ENCODE data around the gene IL15RA. TPM values are rescaled to one million over a fixed set of nuclear protein-coding genes. Genes with fewer than 3 reads are reported as not detected.

IL15RA gene
- total and polyA plus RNA-seq, 12 donors = 2.8 to 55.8 (median 10.0) TPM

DNA sequence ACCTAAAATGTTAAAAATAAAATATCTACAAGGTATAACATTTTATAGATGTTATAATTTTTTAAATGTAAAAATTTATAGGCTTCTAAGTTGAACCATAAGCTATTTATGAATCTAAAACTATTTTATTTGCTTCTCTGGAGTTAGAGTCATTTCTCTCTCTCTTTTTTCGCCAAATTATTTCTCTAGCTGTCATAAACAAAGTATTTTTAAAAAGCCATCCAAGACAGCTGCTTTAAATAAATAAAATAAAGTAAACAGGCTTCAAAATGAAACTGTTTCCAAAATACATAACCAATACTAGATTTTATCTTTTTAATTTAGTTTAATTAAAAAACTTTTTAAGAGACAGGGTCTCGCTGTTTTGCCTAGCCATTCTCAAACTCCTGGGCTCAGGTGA, 12.4 kb upstream of the IL15RA start:
- intact Hi-C loops (cut with DNase I) = no loop called here
- H3K27ac ChIP-seq = no peak overlapping the region
- no peak for TF ChIP-seq CTCF (IDR thresholded peaks at IDR 0.05)

GRCh38 chr10:5988336-5988920, 11.1 kb upstream of the IL15RA start:
- no peak overlapping the region for H3K27ac ChIP-seq
- intact Hi-C loops (cut with DNase I) = no loop called here
- H3K36me3 ChIP-seq (replicated peaks in 1 of 2) = no peaks in the 10 kb centered on the region
- no peak for TF ChIP-seq POLR2A (IDR thresholded peaks at IDR 0.05)
- no peak for TF ChIP-seq CTCF (IDR thresholded peaks at IDR 0.05)
- peaks cover 0 to 6% (median 4%) of the 10 kb centered on the region in 3 donors for H3K9me3 ChIP-seq (replicated peaks in 1 of 3)
- no peak for DNase-seq
- H3K4me1 ChIP-seq (replicated peaks in 1 of 2) = peaks cover 0 to 3% of the 10 kb centered on the region in 2 donors
- H3K4me3 ChIP-seq = no peak overlapping the region
- no peaks in the 10 kb centered on the region for H3K27me3 ChIP-seq
- WGBS, 4 donors = 93 to 94% (median 94%) methylated on average over 10 of the region's 10 CpGs

More for the DNA sequence above, 12.4 kb upstream of the IL15RA start:
- Histone ChIP-seq H3K4me3 (no peak overlapping the region), H3K9me3 (replicated peaks in 1 of 3) (peaks cover 0 to 6% (median 4%) of the 10 kb centered on the region in 3 donors), H3K27me3 (no peaks in the 10 kb centered on the region), H3K4me1 (replicated peaks in 1 of 2) (no peaks in the 10 kb centered on the region), H3K36me3 (replicated peaks in 1 of 2) (no peaks in the 10 kb centered on the region)
- no peak for DNase-seq
- WGBS, 4 donors = 82 to 94% (median 85%) methylated on average over 2 of the region's 2 CpGs

- no peak overlapping the region for H3K4me3 ChIP-seq
- H3K4me1 ChIP-seq (replicated peaks in 1 of 2) = peaks cover 0 to 3% of the 10 kb centered on the region in 2 donors
- H3K9me3 ChIP-seq (replicated peaks in 1 of 3) = peaks cover 0 to 6% (median under 1%) of the 10 kb centered on the region in 3 donors
- no peaks in the 10 kb centered on the region for H3K36me3 ChIP-seq (replicated peaks in 1 of 2)
- 65 to 77% (median 73%) methylated on average over 4 of the region's 4 CpGs for WGBS, 4 donors
- intact Hi-C loops (cut with DNase I) = no loop called here
- no peak overlapping the region for H3K27ac ChIP-seq
- DNase-seq = no peak
- TF ChIP-seq CTCF (IDR thresholded peaks at IDR 0.05) = no peak
- no peak for TF ChIP-seq POLR2A (IDR thresholded peaks at IDR 0.05)
- H3K27me3 ChIP-seq = no peaks in the 10 kb centered on the region
These were observed 10.4 kb upstream of the IL15RA start for GRCh38 chr10:5987747-5988146.

DNA sequence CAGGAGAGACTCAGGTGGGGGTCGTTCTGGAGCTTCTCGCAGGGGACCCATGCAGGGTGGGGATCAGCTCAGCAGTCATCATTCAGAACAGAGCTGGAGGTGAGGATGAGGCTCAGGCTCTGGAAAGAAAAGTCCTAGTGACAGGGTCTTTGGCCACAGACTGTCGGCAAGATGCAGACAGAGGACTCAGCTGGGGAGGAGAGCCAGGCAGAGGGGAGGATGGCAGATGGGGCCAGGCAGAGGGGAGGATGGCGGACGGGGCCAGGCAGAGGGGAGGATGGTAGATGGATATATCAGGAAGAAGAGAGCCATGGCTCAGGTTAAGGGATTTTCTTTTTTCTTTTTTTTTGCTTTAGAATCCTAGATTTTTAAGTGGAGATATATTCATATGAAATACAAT, 7.7 kb upstream of the IL15RA start:
- no peak overlapping the region for H3K4me3 ChIP-seq
- WGBS, 4 donors = 82 to 96% (median 90%) methylated on average over 5 of the region's 5 CpGs
- H3K27me3 ChIP-seq = no peaks in the 10 kb centered on the region
- DNase-seq = no peak
- peaks cover 0 to 3% of the 10 kb centered on the region in 2 donors for H3K4me1 ChIP-seq (replicated peaks in 1 of 2)
- intact Hi-C loops (cut with DNase I) = no loop called here
- H3K36me3 ChIP-seq (replicated peaks in 1 of 2) = no peaks in the 10 kb centered on the region
- no peaks in the 10 kb centered on the region for H3K9me3 ChIP-seq (replicated peaks in 1 of 3)
- TF ChIP-seq CTCF (IDR thresholded peaks at IDR 0.05) (no peak), POLR2A (IDR thresholded peaks at IDR 0.05) (no peak)
- H3K27ac ChIP-seq = no peak overlapping the region

Data from adrenal gland (tissue), 12 donors.